ENCODE measurements around the gene FKBP11.
"Not testable (repeated sequence)": the region's sequence is repeated elsewhere in the genome, so short reads cannot be mapped to it uniquely, and the experiment has no call there.

FKBP11 gene

GRCh38 chr12:48903982-48904411 is 21.3 kb downstream of the FKBP11 start:
- DNase-seq, result no peak

GRCh38 chr12:48903363-48903981 is 21.8 kb downstream of the FKBP11 start:
- DNase-seq, result no peak

- DNase-seq, result no peak
Measured at GRCh38 chr12:48901278-48901677, 24.0 kb downstream of the FKBP11 start.

DNA sequence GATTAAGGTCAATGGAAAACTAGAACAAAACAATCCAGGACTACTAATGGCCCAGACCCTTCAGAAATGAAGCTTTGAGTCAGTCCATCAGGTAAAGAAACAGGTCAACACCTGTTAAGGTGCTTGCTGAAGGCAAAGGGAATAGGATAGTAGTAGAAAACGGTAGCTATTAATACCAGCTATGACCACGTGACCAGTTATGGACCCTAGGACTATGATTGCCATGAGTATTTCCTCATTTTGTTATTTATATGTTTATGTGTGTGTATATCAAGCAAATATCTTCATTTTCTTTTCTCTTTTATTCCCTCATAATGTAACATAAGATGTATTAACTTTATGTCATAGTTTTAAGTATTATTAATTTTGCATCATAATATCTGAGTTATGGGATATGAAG is 25.6 kb downstream of the FKBP11 start:
- no peak for DNase-seq

DNA sequence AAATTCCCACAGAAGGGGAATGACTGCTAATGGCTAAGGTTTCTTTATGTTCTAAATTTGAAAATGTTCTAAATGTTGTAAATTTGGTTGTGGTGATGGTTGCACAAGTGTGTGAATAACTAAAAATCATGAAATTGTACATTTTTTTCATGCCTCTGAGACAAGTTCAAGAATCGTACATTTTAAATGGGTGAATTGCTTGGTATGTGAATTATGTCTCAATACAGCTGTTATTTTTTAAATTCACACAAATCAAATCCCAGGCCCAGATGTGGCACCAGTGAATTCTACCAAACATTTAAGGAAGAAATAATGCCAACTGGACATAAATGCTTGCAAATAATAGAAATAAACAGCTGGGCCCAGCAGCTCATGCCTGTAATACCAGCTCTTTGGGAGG is 31.0 kb downstream of the FKBP11 start:
- no peak for DNase-seq

- DNase-seq, result peak; percentile 9
Measured at GRCh38 chr12:48890657-48891418, 34.5 kb downstream of the FKBP11 start.

- DNase-seq, result no peak
Measured at GRCh38 chr12:48889679-48890078, 35.6 kb downstream of the FKBP11 start.

- DNase-seq, result no peak
Measured at GRCh38 chr12:48883305-48884161, 41.8 kb downstream of the FKBP11 start.

DNA sequence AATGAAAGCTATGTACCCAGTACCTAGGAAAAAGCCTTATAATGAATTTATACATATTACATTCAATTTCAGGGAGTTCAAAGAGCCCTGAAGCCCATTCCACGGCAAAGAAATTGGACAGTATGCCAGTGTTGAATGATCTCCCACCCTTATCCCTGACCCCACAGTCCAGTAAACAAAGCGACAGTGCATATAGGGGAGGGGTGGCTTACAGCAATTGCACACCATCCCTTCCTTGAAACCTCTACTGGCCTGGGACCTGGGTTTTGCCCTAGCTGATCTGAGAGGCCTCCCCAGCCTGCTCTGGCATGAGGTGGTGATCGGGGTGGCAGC is 42.4 kb downstream of the FKBP11 start:
- DNase-seq, result no peak

GRCh38 chr12:48882315-48882687 is 43.0 kb downstream of the FKBP11 start:
- no peak for DNase-seq

GRCh38 chr12:48881686-48882314 is 43.5 kb downstream of the FKBP11 start:
- no peak for DNase-seq

GRCh38 chr12:48880647-48881046 is 44.6 kb downstream of the FKBP11 start:
- no peak for DNase-seq

- no peak for DNase-seq
Measured at GRCh38 chr12:48878548-48878947, 46.7 kb downstream of the FKBP11 start.

- no peak for DNase-seq
Measured at GRCh38 chr12:48875944-48876515, 49.3 kb downstream of the FKBP11 start.

GRCh38 chr12:48873534-48873933 is 51.8 kb downstream of the FKBP11 start:
- DNase-seq, result not testable (repeated sequence)

GRCh38 chr12:48873096-48873495 is 52.2 kb downstream of the FKBP11 start:
- DNase-seq, result no peak

Data from NCI-H2081 treated with DMSO at 0.1 percent for 48 hours (cell line).